ENCODE data around the gene SLC25A5.

DNA sequence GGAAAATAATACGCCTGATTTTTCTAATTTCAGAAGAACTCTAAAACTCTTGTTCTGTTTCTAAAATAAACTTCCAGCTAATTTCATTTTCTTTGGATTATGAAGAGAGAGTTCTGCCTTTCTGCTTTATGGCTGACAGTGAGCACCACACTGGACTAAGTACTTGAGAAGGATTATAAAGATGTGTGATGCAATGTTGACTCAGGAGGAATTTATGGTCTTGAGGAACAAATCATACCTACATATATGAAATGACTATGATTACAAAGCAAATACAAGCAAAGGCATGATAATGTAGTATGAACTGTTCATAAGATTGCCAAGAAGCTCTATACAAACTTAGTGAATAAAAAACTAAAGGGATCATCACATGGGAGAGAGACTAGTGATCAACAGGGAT, 13.0 kb upstream of the SLC25A5 start:
- TF ChIP-seq, protein P1, sequence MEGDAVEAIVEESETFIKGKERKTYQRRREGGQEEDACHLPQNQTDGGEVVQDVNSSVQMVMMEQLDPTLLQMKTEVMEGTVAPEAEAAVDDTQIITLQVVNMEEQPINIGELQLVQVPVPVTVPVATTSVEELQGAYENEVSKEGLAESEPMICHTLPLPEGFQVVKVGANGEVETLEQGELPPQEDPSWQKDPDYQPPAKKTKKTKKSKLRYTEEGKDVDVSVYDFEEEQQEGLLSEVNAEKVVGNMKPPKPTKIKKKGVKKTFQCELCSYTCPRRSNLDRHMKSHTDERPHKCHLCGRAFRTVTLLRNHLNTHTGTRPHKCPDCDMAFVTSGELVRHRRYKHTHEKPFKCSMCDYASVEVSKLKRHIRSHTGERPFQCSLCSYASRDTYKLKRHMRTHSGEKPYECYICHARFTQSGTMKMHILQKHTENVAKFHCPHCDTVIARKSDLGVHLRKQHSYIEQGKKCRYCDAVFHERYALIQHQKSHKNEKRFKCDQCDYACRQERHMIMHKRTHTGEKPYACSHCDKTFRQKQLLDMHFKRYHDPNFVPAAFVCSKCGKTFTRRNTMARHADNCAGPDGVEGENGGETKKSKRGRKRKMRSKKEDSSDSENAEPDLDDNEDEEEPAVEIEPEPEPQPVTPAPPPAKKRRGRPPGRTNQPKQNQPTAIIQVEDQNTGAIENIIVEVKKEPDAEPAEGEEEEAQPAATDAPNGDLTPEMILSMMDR (IDR thresholded peaks at IDR 0.05; ENCODE audit: low read length) = no peak
- no peak for TF ChIP-seq EZH2 (optimal IDR thresholded peaks at IDR 0.05; ENCODE audit: low read depth, low read length)
- no peak for TF ChIP-seq EZH2phosphoT487 (IDR thresholded peaks at IDR 0.05; ENCODE audit: low read length)

Data from MM.1S (cell line).